Parathyroid adenoma (tissue), 2 donors: ENCODE measurements around the gene IL4R.

Experiments
- H2AFZ ChIP-seq: fragments of 300-600 bp; sonication (generic); one replicate; pipeline ENCODE4 v1.7.0; 2017; ENCODE audit warnings: antibody characterized with exemption, mild to moderate bottlenecking
- H3K27ac ChIP-seq: fragments of 300-600 bp; sonication (generic); one replicate; pipeline ENCODE4 v1.7.0; 2017
- H3K27me3 ChIP-seq: fragments of 300-600 bp; sonication (generic); one replicate; pipeline ENCODE4 v1.7.0; 2017; ENCODE audit warnings: low read length; ENCODE audit not compliant: control insufficient read depth, insufficient read depth
- H3K36me3 ChIP-seq: fragments of 300-600 bp; sonication (generic); one replicate; pipeline ENCODE4 v1.7.0; 2017; ENCODE audit warnings: low read length; ENCODE audit not compliant: control insufficient read depth, insufficient read depth
- H3K4me1 ChIP-seq: fragments of 300-600 bp; sonication (generic); one replicate; pipeline ENCODE4 v1.7.0; 2017; ENCODE audit warnings: control low read depth
- H3K4me2 ChIP-seq: fragments of 300-600 bp; sonication (generic); one replicate; pipeline ENCODE4 v1.7.0; 2017; ENCODE audit warnings: low read length
- H3K4me3 ChIP-seq: fragments of 300-600 bp; sonication (generic); one replicate; pipeline ENCODE4 v1.7.0; 2017; ENCODE audit warnings: low read depth, low read length
- H3K79me2 ChIP-seq: fragments of 300-600 bp; sonication (generic); one replicate; pipeline ENCODE4 v1.7.0; 2017; ENCODE audit warnings: control low read depth
- H3K9ac ChIP-seq: fragments of 300-600 bp; sonication (generic); one replicate; pipeline ENCODE4 v1.7.0; 2017; ENCODE audit warnings: mild to moderate bottlenecking
- H3K9me3 ChIP-seq: fragments of 300-600 bp; sonication (generic); one replicate; pipeline ENCODE4 v1.7.0; 2017; ENCODE audit warnings: low read length; ENCODE audit not compliant: control insufficient read depth
- CTCF ChIP-seq: fragments of 300-600 bp; sonication (generic); IDR thresholded peaks from one replicate; pipeline ENCODE4 v1.7.0; 2017; ENCODE audit warnings: antibody characterized with exemption, mild to moderate bottlenecking
- donor health status: primary hyperparathyroidism.

The IL4R gene

GRCh38 chr16:27366687-27367460, 53.1 kb downstream of the IL4R start:
- H3K9me3 ChIP-seq: no peaks in the 10 kb centered on the region
- H3K27me3 ChIP-seq: no peaks in the 10 kb centered on the region
- no peak overlapping the region for H3K27ac ChIP-seq
- H3K36me3 ChIP-seq: no peaks in the 10 kb centered on the region
- H3K4me3 ChIP-seq: no peak overlapping the region
- H2AFZ ChIP-seq: no peak overlapping the region
- no peak overlapping the region for H3K9ac ChIP-seq
- peaks cover 2% of the 10 kb centered on the region for H3K4me1 ChIP-seq
- H3K4me2 ChIP-seq: no peak overlapping the region
- no peak for TF ChIP-seq CTCF
- H3K79me2 ChIP-seq: no peaks in the 10 kb centered on the region

- no peaks in the 10 kb centered on the region for H3K27me3 ChIP-seq
- no peak overlapping the region for H3K4me2 ChIP-seq
- no peaks in the 10 kb centered on the region for H3K9me3 ChIP-seq
- no peak overlapping the region for H3K4me3 ChIP-seq
- H3K9ac ChIP-seq: no peak overlapping the region
- no peaks in the 10 kb centered on the region for H3K79me2 ChIP-seq
- H3K4me1 ChIP-seq: peaks cover 2% of the 10 kb centered on the region
- H3K36me3 ChIP-seq: no peaks in the 10 kb centered on the region
- peak overlapping the region; percentile 62 for H2AFZ ChIP-seq
- H3K27ac ChIP-seq: no peak overlapping the region
- TF ChIP-seq CTCF: peak; percentile 63
Observed at GRCh38 chr16:27367461-27368357, 53.9 kb downstream of the IL4R start.

GRCh38 chr16:27368358-27368722, 54.6 kb downstream of the IL4R start:
- Histone ChIP-seq H3K9me3 (no peaks in the 10 kb centered on the region), H3K4me1 (peaks cover 2% of the 10 kb centered on the region), H3K9ac (no peak overlapping the region), H3K27ac (no peak overlapping the region), H3K79me2 (no peaks in the 10 kb centered on the region), H3K4me3 (no peak overlapping the region), H2AFZ (no peak overlapping the region), H3K27me3 (no peaks in the 10 kb centered on the region), H3K4me2 (no peak overlapping the region), H3K36me3 (no peaks in the 10 kb centered on the region)
- no peak for TF ChIP-seq CTCF

- Histone ChIP-seq H3K36me3 (no peaks in the 10 kb centered on the region), H3K9ac (no peak overlapping the region), H3K27ac (no peak overlapping the region), H3K27me3 (no peaks in the 10 kb centered on the region), H3K4me3 (no peak overlapping the region), H2AFZ (no peak overlapping the region), H3K79me2 (no peaks in the 10 kb centered on the region), H3K4me1 (peaks cover 2% of the 10 kb centered on the region), H3K9me3 (no peaks in the 10 kb centered on the region), H3K4me2 (no peak overlapping the region)
- TF ChIP-seq CTCF: no peak
Observed at GRCh38 chr16:27369806-27370205, 56.0 kb downstream of the IL4R start.
